Hepatocyte (in vitro differentiated cells): ENCODE results near the gene SERINC5. TPM values are rescaled to one million over a fixed set of nuclear protein-coding genes. Genes with fewer than 3 reads are reported as not detected.
A peak's percentile ranks its signal among the peaks of the same experiment; 100 is the strongest.

Experiments used
- DNase-seq: peaks from one replicate; pipeline ENCODE4 v3.0.0-alpha.2; 2016; ENCODE audit warnings: low spot score
- H2AFZ ChIP-seq: fragments of 200-600 bp; sonication (generic); 2 replicates; pipeline ENCODE4 v1.6.0; 2016; ENCODE audit warnings: antibody characterized with exemption, mild to moderate bottlenecking
- H3K27ac ChIP-seq: fragments of 200-600 bp; sonication (generic); 2 replicates; pipeline ENCODE4 v1.5.1; 2016; ENCODE audit warnings: mild to moderate bottlenecking
- H3K27me3 ChIP-seq: fragments of 200-600 bp; sonication (generic); 2 replicates; pipeline ENCODE4 v1.6.1; 2016
- H3K36me3 ChIP-seq: fragments of 200-600 bp; sonication (generic); replicated peaks from 2 replicates; pipeline ENCODE4 v1.5.1; 2016; ENCODE audit warnings: low read depth; ENCODE audit not compliant: insufficient read depth
- H3K4me1 ChIP-seq: fragments of 200-600 bp; sonication (generic); 2 replicates; pipeline ENCODE4 v1.5.1; 2016; ENCODE audit warnings: mild to moderate bottlenecking, moderate library complexity; ENCODE audit not compliant: insufficient read depth
- H3K4me2 ChIP-seq: fragments of 200-600 bp; sonication (generic); 2 replicates; pipeline ENCODE4 v1.6.0; 2016
- H3K4me3 ChIP-seq: fragments of 200-600 bp; sonication (generic); 2 replicates; pipeline ENCODE4 v1.5.1; 2016; ENCODE audit warnings: mild to moderate bottlenecking
- H3K79me2 ChIP-seq: fragments of 200-600 bp; sonication (generic); 2 replicates; pipeline ENCODE4 v1.6.0; 2017; ENCODE audit warnings: mild to moderate bottlenecking
- H3K9me2 ChIP-seq: fragments of 200-600 bp; sonication (generic); replicated peaks from 2 replicates; pipeline ENCODE4 v1.6.0; 2017; ENCODE audit warnings: mild to moderate bottlenecking; ENCODE audit not compliant: insufficient read depth
- H3K9me3 ChIP-seq: fragments of 200-600 bp; sonication (generic); 2 replicates; pipeline ENCODE4 v1.5.1; 2016; ENCODE audit warnings: low read depth, mild to moderate bottlenecking
- H4K20me1 ChIP-seq: fragments of 200-600 bp; sonication (generic); 2 replicates; pipeline ENCODE4 v1.6.0; 2016; ENCODE audit warnings: mild to moderate bottlenecking; ENCODE audit not compliant: insufficient read depth, poor library complexity, severe bottlenecking
- CTCF ChIP-seq: fragments of 200-600 bp; sonication (generic); IDR thresholded peaks from 2 replicates; pipeline ENCODE4 v1.5.1; 2016; ENCODE audit warnings: antibody characterized with exemption, mild to moderate bottlenecking; ENCODE audit not compliant: poor library complexity
- EZH2 ChIP-seq: fragments of 200-600 bp; sonication (generic); IDR thresholded peaks from 2 replicates; pipeline ENCODE4 v1.6.1; 2016; ENCODE audit warnings: antibody characterized with exemption, mild to moderate bottlenecking, borderline replicate concordance
- EZH2phosphoT487 ChIP-seq: fragments of 200-600 bp; sonication (generic); IDR thresholded peaks from one replicate; pipeline ENCODE4 v1.6.1; 2018; ENCODE audit warnings: antibody characterized with exemption, mild to moderate bottlenecking, low read depth, moderate library complexity; ENCODE audit not compliant: unreplicated experiment, severe bottlenecking
- WGBS: methylation state at CpG from one replicate; pipeline ENCODE4 v1.1.6; 2016; ENCODE audit warnings: low lambda C conversion rate; ENCODE audit errors: missing lambda C conversion rate; 5-methylcytosine and 5-hydroxymethylcytosine counted together
- polyA plus RNA-seq: library from polyadenylated mRNA; unstranded; fragments of >200 nt; fragmentation: Nextera tagmentation; extraction: Ambion mirVana; gene quantifications from 2 replicates; pipeline ENCODE4 v1.2.1, GENCODE V29; 2016
- total RNA-seq: library from RNA; depleted of rRNA; stranded (reverse); fragments of >200 nt; gene quantifications from 2 replicates; pipeline ENCODE4 v1.2.3, GENCODE V29; 2014

Gene SERINC5
- total and polyA plus RNA-seq, 2 experiments from 2014 or later, result 19.3 to 70.2 TPM

- Histone ChIP-seq H3K9me3 (no peaks in the 10 kb centered on the region), H3K36me3 (no peaks in the 10 kb centered on the region), H3K9me2 (no peaks in the 10 kb centered on the region), H3K27ac (peak overlapping the region; percentile 71), H2AFZ (no peak overlapping the region), H3K27me3 (no peaks in the 10 kb centered on the region), H3K4me3 (no peak overlapping the region), H3K4me1 (peaks cover 55% of the 10 kb centered on the region), H3K4me2 (no peak overlapping the region), H4K20me1 (no peaks in the 10 kb centered on the region), H3K79me2 (peaks cover 58% of the 10 kb centered on the region)
- no peak for DNase-seq
- TF ChIP-seq CTCF (no peak), EZH2phosphoT487 (no peak), EZH2 (no peak)
- 61% methylated on average over 7 of the region's 7 CpGs for WGBS
These were observed 72.9 kb downstream of the SERINC5 start for GRCh38 chr5:80182809-80183580.

- H3K9me2 ChIP-seq, result no peaks in the 10 kb centered on the region
- no peaks in the 10 kb centered on the region for H4K20me1 ChIP-seq
- no peak overlapping the region for H2AFZ ChIP-seq
- 20% methylated on average over 5 of the region's 5 CpGs for WGBS
- no peaks in the 10 kb centered on the region for H3K27me3 ChIP-seq
- H3K27ac ChIP-seq, result peak overlapping the region; percentile 78
- H3K9me3 ChIP-seq, result no peaks in the 10 kb centered on the region
- peaks cover 58% of the 10 kb centered on the region for H3K79me2 ChIP-seq
- DNase-seq, result peak; percentile 73
- peaks cover 49% of the 10 kb centered on the region for H3K4me1 ChIP-seq
- no peak for TF ChIP-seq EZH2
- TF ChIP-seq EZH2phosphoT487, result no peak
- no peak for TF ChIP-seq CTCF
- H3K36me3 ChIP-seq, result no peaks in the 10 kb centered on the region
- no peak overlapping the region for H3K4me3 ChIP-seq
- H3K4me2 ChIP-seq, result peak overlapping the region; percentile 60
These were observed 74.1 kb downstream of the SERINC5 start for GRCh38 chr5:80181618-80182211.

GRCh38 chr5:80177236-80177635 lies 78.6 kb downstream of the SERINC5 start:
- H3K9me2 ChIP-seq, result no peaks in the 10 kb centered on the region
- H2AFZ ChIP-seq, result no peak overlapping the region
- TF ChIP-seq CTCF (no peak), EZH2 (no peak), EZH2phosphoT487 (no peak)
- DNase-seq, result no peak
- peaks cover 35% of the 10 kb centered on the region for H3K79me2 ChIP-seq
- no peak overlapping the region for H3K4me3 ChIP-seq
- peaks cover 26% of the 10 kb centered on the region for H3K4me1 ChIP-seq
- no peaks in the 10 kb centered on the region for H3K27me3 ChIP-seq
- H3K27ac ChIP-seq, result no peak overlapping the region
- H3K4me2 ChIP-seq, result no peak overlapping the region
- WGBS, result 93% methylated on average over 3 of the region's 3 CpGs
- no peaks in the 10 kb centered on the region for H3K36me3 ChIP-seq
- no peaks in the 10 kb centered on the region for H3K9me3 ChIP-seq
- no peaks in the 10 kb centered on the region for H4K20me1 ChIP-seq
